GM19455 (cell line): Measurements from ENCODE around the gene RIMBP2.

Source experiments
- ATAC-seq: cut with Tn5 transposase; IDR thresholded peaks from one replicate; pipeline ENCODE4 v1.9.1; 2021; ENCODE audit not compliant: unreplicated experiment

Gene RIMBP2

GRCh38 chr12:130634866-130635265, 81.2 kb downstream of the RIMBP2 start:
- ATAC-seq: no peak

GRCh38 chr12:130633771-130634170, 82.3 kb downstream of the RIMBP2 start:
- no peak for ATAC-seq

- ATAC-seq: no peak
Measured at GRCh38 chr12:130632642-130633041, 83.5 kb downstream of the RIMBP2 start.

GRCh38 chr12:130628304-130628703, 87.8 kb downstream of the RIMBP2 start:
- ATAC-seq: no peak

- no peak for ATAC-seq
Measured at GRCh38 chr12:130627175-130627574, 88.9 kb downstream of the RIMBP2 start.

- no peak for ATAC-seq
Measured at GRCh38 chr12:130626601-130627000, 89.5 kb downstream of the RIMBP2 start.

GRCh38 chr12:130625201-130625600, 90.9 kb downstream of the RIMBP2 start:
- no peak for ATAC-seq

- no peak for ATAC-seq
Measured at GRCh38 chr12:130622803-130623202, 93.3 kb downstream of the RIMBP2 start.

- no peak for ATAC-seq
Measured at GRCh38 chr12:130621696-130622298, 94.3 kb downstream of the RIMBP2 start.

GRCh38 chr12:130620756-130621155, 95.3 kb downstream of the RIMBP2 start:
- no peak for ATAC-seq

GRCh38 chr12:130620281-130620680, 95.8 kb downstream of the RIMBP2 start:
- ATAC-seq: no peak

GRCh38 chr12:130619385-130620001, 96.6 kb downstream of the RIMBP2 start:
- ATAC-seq: no peak

- no peak for ATAC-seq
Measured at GRCh38 chr12:130617219-130617618, 98.9 kb downstream of the RIMBP2 start.

- no peak for ATAC-seq
Measured at GRCh38 chr12:130615861-130616345, 100.2 kb downstream of the RIMBP2 start.

- no peak for ATAC-seq
Measured at GRCh38 chr12:130614530-130614905, 101.6 kb downstream of the RIMBP2 start.

- no peak for ATAC-seq
Measured at GRCh38 chr12:130613831-130614529, 102.1 kb downstream of the RIMBP2 start.

- no peak for ATAC-seq
Measured at GRCh38 chr12:130613131-130613530, 103.0 kb downstream of the RIMBP2 start.

GRCh38 chr12:130611026-130611905, 104.8 kb downstream of the RIMBP2 start:
- ATAC-seq: no peak

- ATAC-seq: no peak
Measured at GRCh38 chr12:130609966-130610365, 106.1 kb downstream of the RIMBP2 start.

- no peak for ATAC-seq
Measured at GRCh38 chr12:130608831-130609230, 107.3 kb downstream of the RIMBP2 start.

- no peak for ATAC-seq
Measured at GRCh38 chr12:130608132-130608531, 108.0 kb downstream of the RIMBP2 start.
